Ectodermal cell (in vitro differentiated cells): ENCODE results near the gene LYZL6.
A peak's percentile ranks its signal among the peaks of the same experiment; 100 is the strongest.
"Not testable (repeated sequence)": the region's sequence is repeated elsewhere in the genome, so short reads cannot be mapped to it uniquely, and the experiment has no call there.

Experiments used
- H3K27ac ChIP-seq: 2 replicates; pipeline ENCODE4 v1.7.0; 2013; ENCODE audit warnings: mild to moderate bottlenecking, low read depth, low read length; ENCODE audit not compliant: insufficient read depth, poor library complexity, severe bottlenecking
- H3K27me3 ChIP-seq: 2 replicates; pipeline ENCODE4 v1.7.0; 2013; ENCODE audit warnings: mild to moderate bottlenecking, low read length; ENCODE audit not compliant: insufficient read depth, control insufficient read depth, poor library complexity, severe bottlenecking
- H3K36me3 ChIP-seq: one replicate; pipeline ENCODE4 v1.7.0; 2013; ENCODE audit warnings: low read length; ENCODE audit not compliant: control insufficient read depth, insufficient read depth
- H3K4me1 ChIP-seq: one replicate; pipeline ENCODE4 v1.7.0; 2013; ENCODE audit warnings: low read length; ENCODE audit not compliant: control insufficient read depth, insufficient read depth
- H3K4me3 ChIP-seq: 2 replicates; pipeline ENCODE4 v1.7.0; 2013; ENCODE audit warnings: low read depth, low read length, control low read depth; ENCODE audit not compliant: insufficient read depth
- H3K9me3 ChIP-seq: 2 replicates; pipeline ENCODE4 v1.7.0; 2013; ENCODE audit warnings: mild to moderate bottlenecking, low read length, moderate library complexity; ENCODE audit not compliant: control insufficient read depth
- WGBS, 2 experiments: methylation state at CpG; one replicate each; pipeline ENCODE4 v1.1.7; 2013; ENCODE audit warnings: missing lambda C conversion rate in 2 of 2; 5-methylcytosine and 5-hydroxymethylcytosine counted together

The LYZL6 gene

GRCh38 chr17:35948092-35948491, 4.6 kb upstream of the LYZL6 start:
- Histone ChIP-seq H3K27me3 (no peaks in the 10 kb centered on the region), H3K9me3 (no peaks in the 10 kb centered on the region)
- WGBS, 2 experiments: 90 to 93% methylated on average over 7 of the region's 7 CpGs

GRCh38 chr17:35947156-35947585, 3.7 kb upstream of the LYZL6 start:
- H3K4me3 ChIP-seq: no peak overlapping the region
- H3K9me3 ChIP-seq: no peaks in the 10 kb centered on the region
- no peaks in the 10 kb centered on the region for H3K27me3 ChIP-seq
- WGBS, 2 experiments: 48 to 49% methylated on average over 12 of the region's 12 CpGs
- H3K27ac ChIP-seq: no peak overlapping the region
- no peaks in the 10 kb centered on the region for H3K36me3 ChIP-seq
- H3K4me1 ChIP-seq: peaks cover 3% of the 10 kb centered on the region

More at GRCh38 chr17:35948092-35948491, 4.6 kb upstream of the LYZL6 start:
- no peak overlapping the region for H3K4me3 ChIP-seq
- no peaks in the 10 kb centered on the region for H3K4me1 ChIP-seq
- H3K36me3 ChIP-seq: no peaks in the 10 kb centered on the region
- H3K27ac ChIP-seq: no peak overlapping the region

GRCh38 chr17:35944151-35944550, 638 bp upstream of the LYZL6 start:
- Histone ChIP-seq H3K36me3 (no peaks in the 10 kb centered on the region), H3K4me3 (no peak overlapping the region), H3K27ac (no peak overlapping the region), H3K9me3 (no peaks in the 10 kb centered on the region), H3K4me1 (peaks cover 3% of the 10 kb centered on the region), H3K27me3 (no peaks in the 10 kb centered on the region)
- 90 to 94% methylated on average over 4 of the region's 4 CpGs for WGBS, 2 experiments

- H3K27me3 ChIP-seq: no peaks in the 10 kb centered on the region
- H3K36me3 ChIP-seq: no peaks in the 10 kb centered on the region
- no peak overlapping the region for H3K4me3 ChIP-seq
- WGBS, 2 experiments: 91 to 93% methylated on average over 9 of the region's 9 CpGs
- no peaks in the 10 kb centered on the region for H3K9me3 ChIP-seq
- no peak overlapping the region for H3K27ac ChIP-seq
- peaks cover 3% of the 10 kb centered on the region for H3K4me1 ChIP-seq
Observed at GRCh38 chr17:35942588-35943186, 826 bp downstream of the LYZL6 start.

- not testable (repeated sequence) for H3K4me3 ChIP-seq, H3K27ac ChIP-seq, H3K4me1 ChIP-seq, H3K36me3 ChIP-seq, H3K9me3 ChIP-seq, H3K27me3 ChIP-seq
- 83 to 98% methylated on average over 3 of the region's 3 CpGs for WGBS, 2 experiments
Observed at GRCh38 chr17:35938492-35938891, 5.0 kb downstream of the LYZL6 start.

- no peaks in the 10 kb centered on the region for H3K27me3 ChIP-seq
- H3K27ac ChIP-seq: no peak overlapping the region
- no peaks in the 10 kb centered on the region for H3K36me3 ChIP-seq
- WGBS, 2 experiments: 96 to 100% methylated on average over 5 of the region's 5 CpGs
- H3K4me3 ChIP-seq: no peak overlapping the region
- peaks cover 3% of the 10 kb centered on the region for H3K4me1 ChIP-seq
- no peaks in the 10 kb centered on the region for H3K9me3 ChIP-seq
Observed at GRCh38 chr17:35936063-35936462, 7.5 kb downstream of the LYZL6 start.

- no peaks in the 10 kb centered on the region for H3K36me3 ChIP-seq
- no peak overlapping the region for H3K27ac ChIP-seq
- WGBS, 2 experiments: 91 to 94% methylated on average over 10 of the region's 10 CpGs
- no peak overlapping the region for H3K4me3 ChIP-seq
- peaks cover 12% of the 10 kb centered on the region for H3K4me1 ChIP-seq
- H3K9me3 ChIP-seq: no peaks in the 10 kb centered on the region
- no peaks in the 10 kb centered on the region for H3K27me3 ChIP-seq
Observed at GRCh38 chr17:35934760-35935159, 8.8 kb downstream of the LYZL6 start.

GRCh38 chr17:35932586-35932985, 10.9 kb downstream of the LYZL6 start:
- peaks cover 12% of the 10 kb centered on the region for H3K4me1 ChIP-seq
- no peaks in the 10 kb centered on the region for H3K9me3 ChIP-seq
- H3K4me3 ChIP-seq: no peak overlapping the region
- H3K27me3 ChIP-seq: no peaks in the 10 kb centered on the region
- no peak overlapping the region for H3K27ac ChIP-seq
- H3K36me3 ChIP-seq: no peaks in the 10 kb centered on the region

GRCh38 chr17:35931794-35932425, 11.6 kb downstream of the LYZL6 start:
- H3K27me3 ChIP-seq: no peaks in the 10 kb centered on the region
- peaks cover 12% of the 10 kb centered on the region for H3K4me1 ChIP-seq

GRCh38 chr17:35930211-35931065, 13.1 kb downstream of the LYZL6 start, which contains the start of gene RDM1:
RDM1 (minus strand) TSS chr17:35930773; CDS start chr17:35930727, 46 bp downstream.
- peaks cover 12% of the 10 kb centered on the region for H3K4me1 ChIP-seq
- 4 to 7% methylated on average over 35 of the region's 35 CpGs for WGBS, 2 experiments
- no peaks in the 10 kb centered on the region for H3K9me3 ChIP-seq
- no peaks in the 10 kb centered on the region for H3K36me3 ChIP-seq
- H3K27ac ChIP-seq: no peak within 1 kb of the TSS
- peak within 1 kb of the TSS; percentile 39 for H3K4me3 ChIP-seq
- H3K27me3 ChIP-seq: no peaks in the 10 kb centered on the region

More at GRCh38 chr17:35931794-35932425, 11.6 kb downstream of the LYZL6 start:
- 89 to 94% methylated on average over 5 to 6 of the region's 6 CpGs for WGBS, 2 experiments
- no peak overlapping the region for H3K27ac ChIP-seq
- no peaks in the 10 kb centered on the region for H3K36me3 ChIP-seq
- H3K4me3 ChIP-seq: no peak overlapping the region
- H3K9me3 ChIP-seq: no peaks in the 10 kb centered on the region
